D341Med (cell line): ENCODE measurements around the gene VSIG10L.
A peak's percentile ranks its signal among the peaks of the same experiment; 100 is the strongest.

Experiments
- DNase-seq: peaks from one replicate; pipeline ENCODE4 v3.0.0; 2012; ENCODE audit warnings: low spot score

The VSIG10L gene

GRCh38 chr19:51341976-51342580, at the start of gene VSIG10L:
Gene VSIG10L (minus strand): TSS chr19:51342139. CDS start chr19:51342124, 15 bp downstream.
- no peak for DNase-seq

GRCh38 chr19:51391073-51391611, 49.2 kb upstream of the VSIG10L start:
- no peak for DNase-seq

GRCh38 chr19:51389143-51389542, 47.2 kb upstream of the VSIG10L start:
- no peak for DNase-seq

- DNase-seq: no peak
These were observed 46.0 kb upstream of the VSIG10L start, which contains the start of gene LIM2 for GRCh38 chr19:51387924-51388389. Gene LIM2 (minus strand): TSS chr19:51387974. CDS start chr19:51387443, 531 bp downstream.

- no peak for DNase-seq
These were observed 45.1 kb upstream of the VSIG10L start for GRCh38 chr19:51386882-51387520.

- DNase-seq: no peak
These were observed 40.1 kb upstream of the VSIG10L start for GRCh38 chr19:51382004-51382403.

- DNase-seq: no peak
These were observed 38.4 kb upstream of the VSIG10L start for GRCh38 chr19:51380379-51380778.

- DNase-seq: no peak
These were observed 35.5 kb upstream of the VSIG10L start for GRCh38 chr19:51377422-51377821.

GRCh38 chr19:51375504-51376221, 33.7 kb upstream of the VSIG10L start:
- no peak for DNase-seq

- no peak for DNase-seq
These were observed 30.9 kb upstream of the VSIG10L start, which contains the start of gene NKG7 for GRCh38 chr19:51372649-51373504. Gene NKG7 (minus strand): TSS chr19:51372654. CDS start chr19:51372535, 119 bp downstream.

GRCh38 chr19:51372021-51372648, 30.2 kb upstream of the VSIG10L start:
- no peak for DNase-seq

- DNase-seq: no peak
These were observed 29.3 kb upstream of the VSIG10L start for GRCh38 chr19:51371186-51371690.

- no peak for DNase-seq
These were observed 28.3 kb upstream of the VSIG10L start for GRCh38 chr19:51370230-51370629.

- no peak for DNase-seq
These were observed 26.7 kb upstream of the VSIG10L start, which contains the start of gene CLDND2 for GRCh38 chr19:51368366-51369282. Gene CLDND2 (minus strand): TSS chr19:51369003. CDS start chr19:51368577, 426 bp downstream.

- peak; percentile 98 for DNase-seq
These were observed 25.8 kb upstream of the VSIG10L start for GRCh38 chr19:51367565-51368365.

- no peak for DNase-seq
These were observed 25.3 kb upstream of the VSIG10L start for GRCh38 chr19:51367255-51367564.

GRCh38 chr19:51366389-51367254, 24.7 kb upstream of the VSIG10L start:
- peak; percentile 98 for DNase-seq

GRCh38 chr19:51365965-51366388, 24.0 kb upstream of the VSIG10L start, which contains the start of gene ETFB:
Gene ETFB (minus strand): TSS chr19:51366388. CDS start chr19:51366326, 62 bp downstream.
- no peak for DNase-seq
